H1 (cell line): ENCODE results near the gene PXK. TPM values are rescaled to one million over a fixed set of nuclear protein-coding genes. Genes with fewer than 3 reads are reported as not detected.
"Not testable (repeated sequence)": the region's sequence is repeated elsewhere in the genome, so short reads cannot be mapped to it uniquely, and the experiment has no call there.

Source experiments
- CTCF ChIA-PET: fragments of 300-600 bp; sonication (Branson Sonifier 250); formaldehyde crosslinking; loops from one replicate; lab custom pipeline; 2021; ENCODE audit not compliant: partially characterized antibody; lab: Charles Lee
- POLR2A ChIA-PET: fragments of 300-600 bp; sonication (Branson Sonifier 250); formaldehyde crosslinking; loops from one replicate; lab custom pipeline; 2021; ENCODE audit warnings: inconsistent platforms; ENCODE audit not compliant: partially characterized antibody; lab: Charles Lee
- DNase-seq, 2 experiments: peaks; one replicate each; pipeline versions ENCODE4 v3.0.0 to v3.0.0-alpha.2; 2010 to 2022; ENCODE audit warnings: low spot score in 2 of 2, low read depth in 1 of 2, mixed read lengths in 1 of 2
- FAIRE-seq: peaks from 2 replicates; lab custom pipeline; 2011; peaks lifted over from hg19 to GRCh38; lab: Jason Lieb, UNC
- H2AFZ ChIP-seq: 2 replicates; pipeline ENCODE4 v1.8.1; 2012; ENCODE audit warnings: low read length, inconsistent platforms
- H2AK5ac ChIP-seq: 2 replicates; pipeline ENCODE4 v1.6.1; 2013; ENCODE audit warnings: low read depth, low read length
- H2BK120ac ChIP-seq: replicated peaks from 2 replicates; pipeline ENCODE3; 2013; ENCODE audit warnings: low read depth, low read length, inconsistent platforms
- H2BK12ac ChIP-seq: 2 replicates; pipeline ENCODE4 v1.6.1; 2013; ENCODE audit warnings: low read depth, low read length
- H2BK15ac ChIP-seq: 2 replicates; pipeline ENCODE4 v1.6.1; 2013; ENCODE audit warnings: low read length
- H2BK20ac ChIP-seq: 2 replicates; pipeline ENCODE4 v1.6.1; 2013; ENCODE audit warnings: low read length
- H2BK5ac ChIP-seq: 2 replicates; pipeline ENCODE4 v1.6.1; 2013; ENCODE audit warnings: low read depth, low read length
- H3K14ac ChIP-seq: 2 replicates; pipeline ENCODE4 v1.6.1; 2013; ENCODE audit warnings: inconsistent platforms; ENCODE audit not compliant: insufficient read length
- H3K18ac ChIP-seq: 2 replicates; pipeline ENCODE4 v1.6.1; 2013; ENCODE audit warnings: low read length; ENCODE audit errors: extremely low read depth
- H3K23ac ChIP-seq: 2 replicates; pipeline ENCODE4 v1.6.1; 2013; ENCODE audit warnings: inconsistent platforms; ENCODE audit not compliant: insufficient read length
- H3K23me2 ChIP-seq: 2 replicates; pipeline ENCODE4 v1.6.1; 2013; ENCODE audit warnings: low read depth, low read length
- H3K27ac ChIP-seq: 2 replicates; pipeline ENCODE4 v1.6.1; 2011; ENCODE audit warnings: low read depth, low read length, inconsistent platforms
- H3K27me3 ChIP-seq, 4 experiments: replicated peaks in 1 of 4; 1 replicate in 1 of 4; 2 replicates in 3 of 4; pipeline versions ENCODE4 v1.6.1 to v1.8.1; 2011 to 2013; ENCODE audit warnings: low read length in 3 of 4, mild to moderate bottlenecking in 3 of 4, inconsistent platforms in 2 of 4, mixed read lengths in 2 of 4, moderate library complexity in 1 of 4; ENCODE audit not compliant: control insufficient read depth in 3 of 4, insufficient read depth in 3 of 4; ENCODE audit errors: extremely low read depth in 1 of 4
- H3K36me3 ChIP-seq, 4 experiments: 2 replicates each; pipeline versions ENCODE4 v1.6.1 to v1.8.1; 2011 to 2013; ENCODE audit warnings: mild to moderate bottlenecking in 4 of 4, low read length in 3 of 4, moderate library complexity in 2 of 4, control low read depth in 1 of 4, inconsistent platforms in 1 of 4; ENCODE audit not compliant: insufficient read depth in 4 of 4, control insufficient read depth in 2 of 4
- H3K4ac ChIP-seq: replicated peaks from 2 replicates; pipeline ENCODE3; 2013; ENCODE audit warnings: low read length, low read depth, mixed read lengths, inconsistent platforms; ENCODE audit not compliant: insufficient read length
- H3K4me1 ChIP-seq, 4 experiments: replicated peaks in 1 of 4; 1 replicate in 1 of 4; 2 replicates in 3 of 4; pipeline versions ENCODE4 v1.6.1 to v1.8.1; 2011 to 2013; ENCODE audit warnings: low read length in 3 of 4, inconsistent platforms in 2 of 4, mixed read lengths in 1 of 4; ENCODE audit not compliant: insufficient read depth in 4 of 4, control insufficient read depth in 3 of 4
- H3K4me2 ChIP-seq, 2 experiments: 2 replicates each; pipeline versions ENCODE4 v1.6.1 to v1.8.1; 2011 to 2013; ENCODE audit warnings: low read depth in 2 of 2, low read length in 2 of 2, control low read depth in 1 of 2, inconsistent platforms in 1 of 2, mild to moderate bottlenecking in 1 of 2; ENCODE audit not compliant: insufficient read depth in 1 of 2
- H3K4me3 ChIP-seq, 4 experiments: fragments of 200-600, 300-600 bp in 1 of 4; sonication (generic), shearing (Covaris generic), sonication (Bioruptor Twin) in 1 of 4; 2 replicates each; pipeline versions ENCODE4 v1.5.1 to v1.8.1; 2011 to 2016; ENCODE audit warnings: low read length in 4 of 4, low read depth in 3 of 4, control low read depth in 2 of 4, inconsistent platforms in 2 of 4, mild to moderate bottlenecking in 2 of 4, mixed read lengths in 1 of 4, moderate library complexity in 1 of 4; ENCODE audit not compliant: insufficient read depth in 2 of 4; ENCODE audit errors: extremely low read depth in 1 of 4
- H3K56ac ChIP-seq: replicated peaks from 2 replicates; pipeline ENCODE3; 2013; ENCODE audit warnings: low read depth, mild to moderate bottlenecking, mixed read lengths, low read length, inconsistent platforms; ENCODE audit not compliant: insufficient read length
- H3K79me1 ChIP-seq: 2 replicates; pipeline ENCODE4 v1.6.1; 2013; ENCODE audit warnings: low read depth, low read length, control low read depth
- H3K79me2 ChIP-seq, 2 experiments: 2 replicates each; pipeline versions ENCODE4 v1.6.1 to v1.8.1; 2012 to 2013; ENCODE audit warnings: low read length in 2 of 2, mild to moderate bottlenecking in 2 of 2, inconsistent platforms in 1 of 2; ENCODE audit not compliant: insufficient read depth in 2 of 2, control insufficient read depth in 1 of 2
- H3K9ac ChIP-seq, 4 experiments: replicated peaks in 1 of 4; 1 replicate in 1 of 4; 2 replicates in 3 of 4; pipeline versions ENCODE4 v1.6.1 to v1.8.1; 2011 to 2013; ENCODE audit warnings: low read depth in 3 of 4, low read length in 3 of 4, control low read depth in 2 of 4, mild to moderate bottlenecking in 2 of 4, moderate library complexity in 2 of 4, inconsistent platforms in 1 of 4; ENCODE audit errors: extremely low read depth in 1 of 4
- H3K9me3 ChIP-seq, 2 experiments: 2 replicates each; pipeline versions ENCODE4 v1.6.1 to v1.8.1; 2012 to 2013; ENCODE audit warnings: mild to moderate bottlenecking in 2 of 2, moderate library complexity in 2 of 2, control low read depth in 1 of 2, inconsistent platforms in 1 of 2, low read depth in 1 of 2, low read length in 1 of 2, mixed read lengths in 1 of 2; ENCODE audit not compliant: insufficient read depth in 2 of 2
- H4K20me1 ChIP-seq, 2 experiments: replicated peaks in 1 of 2; 2 replicates each; pipeline versions ENCODE3 to v1.8.1; 2011 to 2013; ENCODE audit warnings: inconsistent platforms in 2 of 2, low read length in 2 of 2, mild to moderate bottlenecking in 1 of 2; ENCODE audit not compliant: insufficient read depth in 2 of 2, control insufficient read depth in 1 of 2
- H4K5ac ChIP-seq: 2 replicates; pipeline ENCODE4 v1.6.1; 2013; ENCODE audit warnings: low read length, low read depth, mixed read lengths, inconsistent platforms; ENCODE audit not compliant: insufficient read length
- H4K8ac ChIP-seq: 2 replicates; pipeline ENCODE4 v1.8.0; 2013; ENCODE audit warnings: mild to moderate bottlenecking, moderate library complexity, low read length, inconsistent platforms; ENCODE audit not compliant: insufficient read depth; ENCODE audit errors: extremely low read depth
- H4K91ac ChIP-seq: replicated peaks from 2 replicates; pipeline ENCODE3; 2013; ENCODE audit warnings: low read length, mixed read lengths, inconsistent platforms; ENCODE audit not compliant: insufficient read length
- WGBS, 2 experiments: shearing (Covaris generic) in 1 of 2; methylation state at CpG; one replicate each; pipeline versions ENCODE4 v1.1.6 to v1.1.7; 2013 to 2015; ENCODE audit warnings: low lambda C conversion rate in 2 of 2, mixed read lengths in 2 of 2, inconsistent platforms in 1 of 2, low coverage in 1 of 2, missing lambda C conversion rate in 1 of 2; ENCODE audit not compliant: insufficient replicate concordance in 2 of 2, insufficient coverage in 1 of 2, insufficient read length in 1 of 2; ENCODE audit errors: extremely low coverage in 1 of 2, missing lambda C conversion rate in 1 of 2; 5-methylcytosine and 5-hydroxymethylcytosine counted together
- polyA plus RNA-seq, 7 experiments: library from polyadenylated mRNA; depleted of rRNA in 3 of 7; stranded (reverse) in 5 of 7; unstranded in 2 of 7; fragments of >200 nt in 5 of 7; fragments of 200-250 nt in 2 of 7; gene quantifications; 1 replicate in 5 of 7; 2 replicates in 1 of 7; 4 replicates in 1 of 7; pipeline versions ENCODE4 v1.2.1 to v1.2.3, GENCODE V29; 2011 to 2013; ENCODE audit warnings: missing spikeins in 2 of 7, mixed read lengths in 2 of 7
- total RNA-seq: library from RNA; stranded (reverse); fragmentation: NEBNext Ultra II Directional; extraction: Animal tissue kit (Norgen Biotek cat#: 25700); gene quantifications from 2 replicates; pipeline ENCODE4 v1.2.1, GENCODE V29; 2021

Gene PXK
- total and polyA plus RNA-seq, 2 of the 8 experiments (the other 6 are each of a cell fraction or from before 2014, with no cell fraction given) = 3.5 to 7.1 TPM

GRCh38 chr3:58440996-58441355, 108.3 kb downstream of the PXK start:
- not testable (repeated sequence) for H2BK120ac ChIP-seq, H3K9me3 ChIP-seq
- CTCF ChIA-PET = interaction anchor here (2.0 kb wide), 1 partner anchor 23 kb away, joined by 5 read pairs; no protein-coding TSS in a partner anchor

More at GRCh38 chr3:58440996-58441355, 108.3 kb downstream of the PXK start:
- H2BK5ac ChIP-seq, H3K18ac ChIP-seq, H3K4me3 ChIP-seq, H3K9ac ChIP-seq, H3K27me3 ChIP-seq, H3K56ac ChIP-seq, FAIRE-seq, H3K23me2 ChIP-seq, H4K91ac ChIP-seq, H2BK20ac ChIP-seq, H3K79me2 ChIP-seq, H3K27ac ChIP-seq, H2BK12ac ChIP-seq, H2AFZ ChIP-seq, H3K4me2 ChIP-seq, H4K20me1 ChIP-seq, H3K23ac ChIP-seq, H3K79me1 ChIP-seq, H3K4ac ChIP-seq, H3K36me3 ChIP-seq, H2BK15ac ChIP-seq, H3K14ac ChIP-seq, DNase-seq, H4K5ac ChIP-seq, H2AK5ac ChIP-seq, H4K8ac ChIP-seq: not testable (repeated sequence)
- peaks cover 0 to 11% (median 6%) of the 10 kb centered on the region in 4 experiments; a peak in 4 of 7 replicates for H3K4me1 ChIP-seq
- POLR2A ChIA-PET = interaction anchor here (0.9 to 2.3 kb wide), 2 partner anchors 16 to 53 kb away, joined by 3 to 9 read pairs; no protein-coding TSS in a partner anchor
- 94% methylated on average over 6 of the region's 6 CpGs; no CpG with 5 or more reads in 1 of the 2 experiments for WGBS, 2 experiments
